HG03432 (cell line): Measurements from ENCODE around the gene CILP.
"Not testable (repeated sequence)": the region's sequence is repeated elsewhere in the genome, so short reads cannot be mapped to it uniquely, and the experiment has no call there.

ENCODE experiments used
- ATAC-seq: cut with Tn5 transposase; IDR thresholded peaks from one replicate; pipeline ENCODE4 v1.9.1; 2021; ENCODE audit warnings: mild to moderate bottlenecking, moderate library complexity; ENCODE audit not compliant: unreplicated experiment

CILP gene

DNA sequence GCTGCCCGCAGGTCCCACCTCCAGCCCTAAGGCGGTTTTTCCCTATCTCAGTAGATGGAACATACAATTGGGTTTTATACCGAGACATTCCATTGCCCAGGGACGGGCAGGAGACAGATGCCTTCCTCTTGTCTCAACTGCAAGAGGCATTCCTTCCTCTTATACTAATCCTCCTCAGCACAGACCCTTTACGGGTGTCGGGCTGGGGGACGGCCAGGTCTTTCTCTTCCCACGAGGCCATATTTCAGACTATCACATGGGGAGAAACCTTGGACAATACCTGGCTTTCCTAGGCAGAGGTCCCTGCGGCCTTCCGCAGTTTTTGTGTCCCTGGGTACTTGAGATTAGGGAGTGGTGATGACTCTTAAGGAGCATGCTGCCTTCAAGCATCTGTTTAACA is 15.6 kb upstream of the CILP start:
- not testable (repeated sequence) for ATAC-seq

GRCh38 chr15:65226221-65226620 is 14.9 kb upstream of the CILP start:
- no peak for ATAC-seq

- no peak for ATAC-seq
Observed at GRCh38 chr15:65223996-65224395, 12.7 kb upstream of the CILP start.

- ATAC-seq, result no peak
Observed at GRCh38 chr15:65222891-65223290, 11.6 kb upstream of the CILP start.

GRCh38 chr15:65221697-65222096 is 10.4 kb upstream of the CILP start:
- no peak for ATAC-seq

GRCh38 chr15:65219137-65219536 is 7.9 kb upstream of the CILP start:
- ATAC-seq, result no peak

- no peak for ATAC-seq
Observed at GRCh38 chr15:65217526-65218482, 6.5 kb upstream of the CILP start.

DNA sequence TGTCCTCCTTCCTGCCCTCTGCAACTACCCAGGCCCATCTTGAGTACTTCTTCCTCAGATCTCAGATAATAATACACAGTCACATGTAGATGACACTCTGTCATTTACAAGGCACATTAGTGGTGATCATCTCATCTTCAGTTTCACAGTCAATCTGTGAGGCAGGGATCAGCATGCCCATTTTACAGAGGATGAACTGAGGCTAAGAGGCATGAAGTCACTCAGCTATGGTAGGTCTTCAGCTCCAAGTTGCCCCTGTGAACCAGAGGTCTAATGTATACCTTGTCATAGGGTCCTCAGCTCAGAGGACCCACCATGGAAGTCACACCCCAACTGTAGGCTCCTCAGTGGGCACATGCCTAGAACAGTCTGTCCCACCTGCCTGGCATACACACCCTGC is 4.2 kb upstream of the CILP start:
- ATAC-seq, result no peak

DNA sequence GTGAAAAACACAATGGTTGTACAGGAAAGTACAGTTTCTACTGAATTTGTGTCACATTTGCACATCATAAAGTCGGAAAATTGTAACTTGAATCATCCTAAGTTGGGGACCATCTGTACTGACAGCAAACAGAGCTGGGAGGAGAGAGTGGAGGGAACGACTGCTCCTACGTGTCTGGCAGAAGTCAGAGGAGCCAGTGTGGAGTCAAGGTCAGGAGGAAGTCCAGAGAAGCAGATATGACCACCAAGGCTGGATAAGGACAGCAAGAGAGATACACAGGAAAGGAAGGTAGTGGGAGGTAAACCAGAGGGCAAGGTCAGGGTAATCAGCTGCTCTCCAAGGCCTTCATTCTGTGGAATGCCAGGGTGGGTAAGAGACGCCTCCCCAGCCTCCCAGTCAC is 2.7 kb upstream of the CILP start:
- no peak for ATAC-seq

GRCh38 chr15:65213241-65213640 is 2.0 kb upstream of the CILP start:
- no peak for ATAC-seq

GRCh38 chr15:65212097-65212496 is 824 bp upstream of the CILP start:
- no peak for ATAC-seq

DNA sequence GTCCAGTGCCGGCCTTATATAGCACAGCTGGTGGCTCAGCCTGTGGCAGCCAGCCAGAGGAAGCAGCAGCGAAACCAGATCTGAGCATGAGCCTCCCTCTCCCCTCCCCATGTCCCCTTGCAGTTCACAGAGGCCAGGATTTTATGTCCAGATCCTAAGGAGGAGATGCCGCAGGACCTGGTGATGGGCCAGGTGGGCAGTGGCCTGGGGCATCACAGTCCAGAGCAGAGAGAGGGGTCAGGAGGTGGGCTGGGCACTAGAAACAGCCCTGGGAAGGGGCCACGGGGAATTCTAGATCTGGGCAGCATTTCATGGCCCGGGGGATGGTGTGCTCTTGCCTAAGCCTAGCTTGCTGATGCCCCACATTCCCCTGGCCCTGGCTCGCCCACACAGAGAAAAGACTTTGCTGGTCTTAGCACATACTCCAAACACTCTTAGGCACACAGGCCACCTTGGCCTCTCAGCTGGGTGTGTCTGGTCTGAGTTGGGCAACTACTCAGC is 259 bp upstream of the CILP start:
- ATAC-seq, result no peak

- ATAC-seq, result no peak
Observed at GRCh38 chr15:65209701-65210643, 1.3 kb downstream of the CILP start.

GRCh38 chr15:65208647-65209046 is 2.6 kb downstream of the CILP start:
- ATAC-seq, result no peak

- no peak for ATAC-seq
Observed at GRCh38 chr15:65207280-65207840, 3.9 kb downstream of the CILP start.

- no peak for ATAC-seq
Observed at GRCh38 chr15:65206750-65207149, 4.5 kb downstream of the CILP start.

DNA sequence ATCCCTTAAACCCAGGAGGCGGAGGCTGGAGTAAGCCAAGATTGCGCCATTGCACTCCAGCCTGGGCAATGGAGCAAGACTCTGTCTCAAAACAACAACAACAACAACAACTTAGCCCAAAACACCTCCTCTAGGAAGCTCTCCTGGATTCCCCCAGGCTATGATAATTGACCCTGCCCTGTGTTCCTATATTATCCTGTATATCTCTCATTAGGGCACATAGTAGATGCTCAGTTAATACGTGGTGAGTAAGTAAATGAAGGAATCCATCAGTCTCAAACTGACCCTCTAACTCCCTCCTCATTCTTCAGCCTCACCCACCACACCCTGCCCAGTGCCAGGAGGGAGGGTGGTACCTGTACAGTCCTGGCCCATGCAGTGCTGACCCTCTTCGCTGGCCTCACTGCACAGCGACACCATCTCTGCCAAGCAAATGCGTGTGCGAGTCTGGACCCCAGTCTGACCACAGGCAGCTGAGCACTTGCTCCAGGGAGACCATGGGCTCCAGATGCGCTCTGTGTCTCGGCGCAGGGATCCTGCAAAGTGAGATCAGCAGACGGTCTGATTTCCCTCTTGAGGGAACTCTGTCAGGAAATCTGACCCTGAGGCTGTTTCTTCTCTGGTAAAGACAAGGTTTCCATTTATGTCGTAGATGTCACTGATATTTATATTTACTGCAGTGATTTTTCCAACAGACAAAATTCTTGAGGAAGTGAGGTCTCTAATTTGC is 6.2 kb downstream of the CILP start:
- ATAC-seq, result no peak

DNA sequence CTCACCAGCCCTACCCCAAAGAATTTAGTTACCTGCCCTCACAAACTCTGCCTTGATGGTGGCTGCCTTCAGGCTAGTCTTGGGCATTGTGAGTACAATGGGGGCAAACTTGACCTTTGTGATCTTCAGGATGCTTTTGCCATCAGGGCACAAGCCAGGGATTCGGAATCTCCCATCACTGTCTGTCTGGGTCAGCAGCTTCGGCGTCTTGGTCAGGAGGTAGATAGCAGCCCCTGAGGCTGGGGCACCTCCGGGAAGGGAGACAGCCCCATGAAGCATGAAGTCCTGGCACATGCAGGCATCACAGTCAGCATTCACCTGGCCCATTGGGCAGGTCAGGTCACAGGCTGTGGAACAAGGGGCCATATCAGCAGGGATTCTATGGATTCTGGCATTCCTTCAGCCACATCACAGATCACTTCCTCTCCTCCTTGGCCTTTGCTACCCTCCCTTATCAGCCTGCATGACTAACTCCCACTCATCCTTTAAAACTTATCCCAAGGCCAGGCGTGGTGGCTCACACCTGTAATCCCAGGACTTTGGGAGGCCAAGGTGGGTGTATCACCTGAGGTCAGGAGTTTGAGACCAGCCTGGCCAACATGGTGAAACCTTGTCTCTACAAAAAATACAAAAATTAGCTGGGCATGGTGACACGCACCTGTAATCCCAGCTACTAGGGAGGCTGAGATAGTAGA is 6.9 kb downstream of the CILP start:
- ATAC-seq, result no peak

GRCh38 chr15:65201918-65202317 is 9.4 kb downstream of the CILP start:
- ATAC-seq, result no peak

DNA sequence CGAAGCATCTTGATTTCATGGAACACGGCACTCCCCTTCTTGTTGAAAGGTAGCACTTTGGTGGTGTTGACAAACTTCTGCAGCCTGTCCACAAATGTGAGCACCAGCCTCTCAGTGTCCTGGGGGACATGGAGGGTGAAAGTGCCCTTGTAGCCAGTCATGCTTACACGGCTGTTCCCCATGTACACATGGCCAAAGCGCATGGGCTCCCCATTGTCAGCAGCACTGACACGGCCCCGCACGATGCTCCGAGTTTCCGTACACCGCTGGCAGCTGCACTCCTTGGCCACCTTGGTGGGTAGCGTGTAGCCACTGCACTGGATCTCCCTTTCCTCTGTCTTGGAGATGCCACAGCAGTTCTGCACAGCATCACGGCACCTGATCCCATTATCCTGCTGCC is 12.7 kb downstream of the CILP start:
- ATAC-seq, result no peak
